Stimulated activated CD4-positive, alpha-beta T cell treated with anti-CD3 and anti-CD28 coated beads, Interleukin-15, amount 100 ng/mL, for 48 hours (primary cell): Measurements from ENCODE around the gene ARVCF.

Experiments
- DNase-seq, 2 donors: peaks; one replicate each; pipeline ENCODE4 v3.0.0-alpha.2; 2020; ENCODE audit warnings: low read depth in 2 of 2

ARVCF gene

GRCh38 chr22:19998991-19999820, 17.4 kb downstream of the ARVCF start:
- no peak for DNase-seq

DNA sequence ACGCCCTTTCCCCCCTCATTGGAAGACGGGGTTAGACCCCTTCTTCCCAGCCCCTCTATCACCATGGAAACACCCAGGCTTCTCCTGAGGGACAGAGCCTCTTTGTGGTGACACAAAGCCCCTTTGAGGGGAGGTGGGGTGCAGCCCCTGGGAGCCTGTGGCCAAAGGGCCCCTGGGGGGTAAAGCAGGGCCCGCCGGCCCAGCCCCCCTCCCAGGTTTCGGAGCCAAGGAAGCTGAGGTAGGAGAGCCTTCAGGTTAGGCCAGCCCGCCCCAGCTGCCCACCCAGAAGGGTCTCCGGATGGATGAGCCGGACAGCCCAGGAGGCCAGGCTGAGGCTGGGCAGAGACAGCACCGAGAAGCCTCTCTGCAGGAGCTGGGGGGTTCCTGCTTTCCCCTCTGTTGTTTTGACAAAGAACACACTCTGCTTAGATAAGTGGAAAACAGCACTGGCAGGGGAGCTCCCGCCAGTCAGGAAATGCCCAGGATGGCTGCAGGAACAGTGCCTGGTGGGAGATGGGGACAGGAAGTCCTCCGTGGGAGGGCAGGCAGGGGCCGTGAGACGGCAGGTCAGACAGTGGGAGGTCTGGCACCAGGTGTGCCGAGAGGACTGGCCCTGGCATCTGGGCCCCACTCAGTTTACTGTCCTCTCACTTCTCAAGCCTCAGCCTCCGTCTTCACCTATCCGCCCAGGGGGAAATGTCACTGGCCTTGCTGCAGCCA, 18.2 kb downstream of the ARVCF start:
- DNase-seq = no peak

GRCh38 chr22:19997561-19998231, 18.9 kb downstream of the ARVCF start:
- no peak for DNase-seq

DNA sequence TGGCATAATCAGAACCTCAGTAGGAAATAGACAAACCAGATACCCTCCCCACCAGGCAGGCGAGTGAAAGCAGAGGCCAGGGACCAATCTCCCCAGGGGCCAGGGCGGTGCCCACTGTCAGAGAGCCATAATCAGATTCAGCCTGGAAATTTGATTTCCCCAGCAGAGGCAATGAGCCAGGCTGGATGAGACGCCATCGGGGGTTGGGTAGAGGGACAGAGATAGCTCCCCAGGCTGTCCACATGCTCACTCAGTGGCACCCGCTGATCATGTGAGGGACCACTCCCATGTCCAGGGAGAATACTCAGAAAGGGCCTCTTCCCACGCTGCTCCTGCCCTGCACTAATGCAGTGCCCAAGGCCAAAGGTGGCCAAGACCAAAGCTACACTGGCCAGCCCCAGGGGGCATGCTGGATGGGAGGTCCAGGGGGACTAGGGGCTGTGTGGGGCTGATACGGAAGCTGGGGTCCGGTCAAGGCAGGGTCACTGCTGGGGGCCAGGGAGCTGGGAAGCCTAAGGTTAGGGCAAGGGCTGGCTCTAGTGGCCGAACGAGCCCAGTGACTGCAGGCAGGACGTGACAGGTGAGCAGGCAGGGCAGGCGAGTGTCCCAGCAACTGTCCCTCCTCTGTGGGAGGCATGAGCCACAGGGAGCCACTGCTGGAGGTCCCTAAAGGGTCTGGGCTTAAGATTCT, 19.8 kb downstream of the ARVCF start:
- DNase-seq = no peak

DNA sequence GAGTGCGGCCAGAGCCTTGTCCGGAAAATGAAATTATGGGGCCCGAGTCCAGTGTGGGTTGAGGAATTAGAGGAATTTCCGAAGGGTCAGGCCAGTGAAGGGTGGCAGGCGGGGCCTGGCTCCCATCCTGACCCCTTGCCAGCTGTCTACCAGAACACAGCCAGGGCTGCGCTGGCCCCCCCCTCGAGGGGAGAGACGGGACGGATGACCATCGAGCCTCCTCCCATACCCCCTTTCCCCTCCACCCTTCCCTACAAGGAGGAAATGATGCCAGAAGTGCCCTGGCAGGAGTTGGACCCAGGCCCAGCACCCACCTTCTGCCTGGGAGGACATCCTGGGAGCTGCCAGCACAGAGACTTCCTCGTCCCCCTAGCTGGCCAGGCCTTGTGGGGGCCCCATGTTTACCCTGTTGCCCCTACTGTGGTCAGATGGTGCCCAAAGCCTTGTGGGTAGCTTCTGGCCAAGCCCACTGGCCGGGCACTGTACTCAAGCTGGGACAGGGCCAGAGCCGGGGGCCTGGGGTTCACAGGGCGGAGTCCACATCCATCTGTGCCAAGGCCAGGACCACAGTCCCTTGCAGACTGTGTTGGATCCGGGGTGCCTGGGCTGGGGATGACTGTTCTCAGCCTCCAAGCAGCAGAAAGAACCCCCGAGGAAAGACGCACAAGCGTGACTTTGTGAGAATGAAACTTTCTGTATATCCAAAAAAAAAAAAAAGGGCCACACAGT, 20.8 kb downstream of the ARVCF start:
- no peak for DNase-seq

DNA sequence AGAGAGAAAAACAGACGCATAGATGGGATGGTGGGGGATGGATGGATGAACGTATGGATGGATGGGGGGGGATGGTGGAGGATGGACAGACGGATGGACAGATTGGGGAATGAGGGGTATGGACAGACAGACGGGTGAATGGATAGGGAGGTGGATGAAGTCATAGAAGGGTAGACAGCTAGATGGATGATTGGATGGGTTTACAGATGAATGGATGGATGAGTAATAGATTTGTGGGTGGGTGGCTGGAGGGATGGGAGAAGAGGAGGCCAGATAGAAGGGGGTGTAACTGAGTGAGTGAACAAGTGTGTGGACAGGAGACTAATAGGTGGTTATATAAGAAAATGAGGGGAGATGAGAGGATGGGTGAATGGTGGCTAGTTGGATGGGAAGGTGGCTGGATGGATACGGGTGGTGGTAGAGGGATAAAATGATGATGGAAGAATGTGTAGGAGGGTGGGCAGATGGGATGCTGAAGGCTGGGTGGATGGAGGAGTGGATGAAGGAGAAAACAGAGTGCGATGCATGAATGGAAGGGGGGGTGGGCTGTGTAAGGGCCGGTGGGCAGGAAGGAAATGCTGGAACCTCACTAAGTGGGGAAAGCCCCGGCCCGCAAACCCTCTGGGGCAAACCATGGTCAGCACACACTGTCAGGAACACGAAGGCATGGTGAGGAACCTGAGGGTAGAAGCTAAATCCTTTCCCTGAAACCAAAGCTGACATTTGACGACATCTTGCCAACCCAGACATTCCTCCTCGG, 21.6 kb downstream of the ARVCF start:
- no peak for DNase-seq

DNA sequence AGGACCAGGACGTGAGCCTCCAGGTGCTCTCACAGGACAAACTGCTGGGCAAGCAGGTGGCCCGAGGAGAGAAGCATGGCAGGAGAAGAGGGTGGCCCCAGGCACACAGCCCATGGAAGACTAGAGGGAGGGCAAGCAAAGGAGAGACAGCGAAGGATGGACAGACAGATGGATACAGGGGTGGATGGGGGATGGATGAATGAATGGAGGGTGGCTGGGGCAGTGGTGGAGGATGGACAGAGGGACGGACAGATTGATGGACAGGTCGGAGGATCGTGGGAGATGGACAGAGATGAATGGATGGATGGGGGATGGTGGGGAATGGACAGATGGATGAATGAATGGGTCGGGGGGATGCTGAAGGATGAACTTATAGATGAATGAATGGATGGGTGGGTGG, 22.7 kb downstream of the ARVCF start:
- no peak for DNase-seq

GRCh38 chr22:19992921-19993355, 23.7 kb downstream of the ARVCF start:
- DNase-seq = no peak

DNA sequence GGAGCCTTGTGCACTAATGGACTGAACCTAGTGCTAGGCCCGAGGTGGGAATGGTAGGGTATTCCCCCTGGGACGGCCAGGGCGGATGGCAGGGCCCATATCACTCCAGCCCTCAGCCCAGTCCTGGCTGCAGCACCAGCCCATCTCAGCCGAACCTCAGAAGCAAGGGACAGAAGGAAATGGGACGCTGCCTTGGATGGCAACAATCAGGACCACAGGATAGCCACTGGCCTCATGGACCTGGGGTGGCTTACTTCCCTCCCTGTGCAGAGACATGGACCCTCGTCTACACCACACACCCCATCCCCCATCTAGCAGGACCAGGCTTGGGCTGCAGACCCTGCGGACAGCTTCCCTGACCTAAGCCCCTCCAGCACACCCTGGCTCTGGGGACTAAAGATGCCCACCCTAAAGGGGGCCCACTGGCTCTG, 24.1 kb downstream of the ARVCF start:
- no peak for DNase-seq

DNA sequence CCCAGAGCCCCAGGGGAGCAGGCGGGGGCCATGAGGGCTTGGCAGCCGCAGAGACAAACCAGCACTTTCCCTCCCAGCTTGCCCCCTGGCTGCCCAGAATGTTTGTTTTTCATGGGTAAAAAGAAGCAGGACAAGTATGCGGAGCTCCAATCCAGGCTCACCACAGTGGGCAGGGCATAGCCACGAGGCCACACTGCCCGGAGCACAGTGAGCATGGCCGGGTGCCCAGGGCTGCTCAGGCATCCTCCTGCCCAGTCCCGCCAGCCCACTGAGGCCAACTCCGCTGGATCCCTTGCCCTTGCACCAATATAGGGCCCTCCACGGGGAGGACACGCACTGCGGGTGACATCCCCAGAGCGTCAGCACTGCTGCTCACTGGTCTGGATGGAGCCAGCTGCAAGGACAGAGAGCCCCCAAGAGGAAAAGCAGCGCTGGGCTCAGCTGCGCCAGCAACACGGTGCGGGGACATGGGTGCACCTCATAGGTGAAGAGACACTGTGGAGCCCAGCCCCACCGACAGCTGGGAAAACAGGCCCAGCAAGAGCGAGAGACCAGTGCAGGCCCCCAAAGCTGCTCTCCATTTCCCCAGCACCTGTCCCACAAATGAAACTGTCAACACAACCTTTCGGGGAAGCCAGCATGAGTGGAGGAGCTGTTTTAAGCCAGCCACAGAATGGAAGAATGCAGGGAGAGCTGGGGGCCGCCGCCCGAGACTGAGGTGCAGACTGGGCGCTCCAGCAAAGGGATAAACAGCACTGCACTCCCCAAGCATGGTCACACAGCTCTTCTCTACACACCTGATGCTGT, 24.8 kb downstream of the ARVCF start:
- no peak for DNase-seq

DNA sequence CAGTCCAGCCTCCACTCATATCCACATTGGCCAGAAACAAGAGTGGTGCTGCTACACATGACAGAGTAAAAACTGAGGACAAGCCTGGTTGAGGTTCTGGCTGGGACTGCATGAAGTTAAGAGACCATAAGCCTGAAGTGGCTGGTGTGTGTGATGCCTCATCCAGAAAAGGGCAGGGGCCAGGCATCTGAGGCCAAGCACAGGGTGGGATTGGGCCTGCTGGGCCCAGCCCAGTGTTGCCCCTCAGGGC, 25.3 kb downstream of the ARVCF start:
- DNase-seq = no peak

DNA sequence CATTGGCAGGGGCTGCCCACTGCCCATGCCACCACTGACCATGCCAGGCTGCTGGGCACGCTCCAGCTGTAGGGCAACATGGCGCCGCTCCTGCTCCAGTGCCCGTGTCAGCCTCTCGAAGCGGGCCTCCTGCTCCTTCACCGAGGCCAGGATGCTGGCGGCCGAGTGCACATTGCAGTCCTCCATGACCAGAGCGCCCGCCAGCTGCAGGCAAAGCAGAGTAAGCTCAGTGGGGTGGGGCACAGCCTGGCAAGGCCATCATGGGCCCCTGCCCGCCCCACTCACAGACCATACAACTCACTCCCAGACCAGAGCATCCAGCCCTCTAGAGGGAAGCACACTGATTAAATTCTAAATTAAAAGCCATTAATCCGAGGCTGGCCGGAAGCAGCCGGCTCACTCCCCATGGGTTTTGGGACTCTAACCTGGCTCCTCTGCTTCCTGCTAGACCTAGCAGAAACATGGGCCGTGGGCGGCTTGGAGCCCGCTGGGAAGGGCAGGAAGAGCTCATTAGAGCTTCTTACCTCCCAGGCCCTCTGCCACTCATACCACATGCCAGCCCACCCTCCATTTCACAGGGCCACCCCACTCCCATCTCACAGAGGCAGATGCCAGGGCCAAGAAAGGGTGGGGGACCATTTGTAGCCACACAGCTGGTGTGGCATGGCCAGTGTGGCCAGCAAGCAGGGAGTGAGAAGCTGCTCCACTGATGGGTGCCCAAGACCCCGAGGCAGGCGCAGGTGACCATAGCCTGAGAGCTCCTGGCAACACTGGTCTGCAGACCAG, 25.8 kb downstream of the ARVCF start:
- DNase-seq = no peak

GRCh38 chr22:19990188-19990587, 26.4 kb downstream of the ARVCF start:
- no peak for DNase-seq

DNA sequence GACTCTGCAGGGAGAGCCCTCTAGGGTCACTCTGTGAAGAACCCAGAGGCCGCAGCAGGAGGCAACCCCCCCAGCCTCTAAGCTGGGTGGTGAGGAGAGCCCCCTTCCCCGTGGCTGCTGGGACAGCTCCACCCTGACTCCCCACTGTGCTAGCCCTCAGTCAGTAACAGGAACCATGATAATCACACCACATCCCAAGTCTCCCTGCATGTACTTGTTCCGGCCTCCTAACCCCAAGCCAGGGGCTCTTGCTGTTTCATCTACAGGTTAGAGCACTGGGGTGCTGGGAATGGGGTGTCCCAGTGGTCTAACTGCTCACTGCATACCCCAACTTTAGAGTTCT, 26.9 kb downstream of the ARVCF start:
- DNase-seq = no peak

DNA sequence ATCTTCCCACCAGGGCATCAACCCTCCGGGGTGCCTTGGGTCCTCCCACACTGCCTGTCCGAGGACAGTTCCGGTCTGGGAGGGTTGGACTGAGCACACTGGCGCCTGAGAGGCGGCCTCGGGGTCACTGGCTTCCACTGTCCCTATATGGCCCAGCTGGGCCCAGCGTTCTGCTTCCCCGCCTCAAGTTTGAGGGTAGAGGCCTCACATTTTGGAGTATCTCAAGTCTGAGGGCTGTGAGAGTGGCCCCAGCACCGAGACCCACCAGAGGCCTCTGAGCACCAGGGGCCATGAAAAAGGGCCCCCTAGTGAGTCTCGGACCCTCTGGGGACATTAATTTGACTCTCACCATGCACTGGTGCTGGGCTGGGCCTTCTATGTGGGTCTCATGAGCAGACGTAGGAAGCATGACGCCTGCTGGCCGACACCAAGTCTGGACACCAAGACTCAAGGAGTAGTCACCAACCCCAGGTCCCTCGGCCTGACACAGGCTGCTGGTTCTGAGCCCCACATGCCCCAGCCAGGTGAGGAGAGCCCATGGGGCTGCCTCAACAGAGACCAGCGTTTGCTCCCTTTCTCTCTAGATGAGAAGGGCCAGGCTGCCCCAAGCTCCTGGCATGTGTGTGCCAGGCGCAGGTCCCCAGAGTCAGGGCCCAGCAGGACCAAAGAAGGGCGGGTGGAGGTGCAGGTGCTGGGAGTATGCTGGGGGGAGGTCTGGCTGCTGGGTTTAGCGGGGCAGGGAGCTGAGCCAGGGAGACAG, 27.5 kb downstream of the ARVCF start:
- no peak for DNase-seq

DNA sequence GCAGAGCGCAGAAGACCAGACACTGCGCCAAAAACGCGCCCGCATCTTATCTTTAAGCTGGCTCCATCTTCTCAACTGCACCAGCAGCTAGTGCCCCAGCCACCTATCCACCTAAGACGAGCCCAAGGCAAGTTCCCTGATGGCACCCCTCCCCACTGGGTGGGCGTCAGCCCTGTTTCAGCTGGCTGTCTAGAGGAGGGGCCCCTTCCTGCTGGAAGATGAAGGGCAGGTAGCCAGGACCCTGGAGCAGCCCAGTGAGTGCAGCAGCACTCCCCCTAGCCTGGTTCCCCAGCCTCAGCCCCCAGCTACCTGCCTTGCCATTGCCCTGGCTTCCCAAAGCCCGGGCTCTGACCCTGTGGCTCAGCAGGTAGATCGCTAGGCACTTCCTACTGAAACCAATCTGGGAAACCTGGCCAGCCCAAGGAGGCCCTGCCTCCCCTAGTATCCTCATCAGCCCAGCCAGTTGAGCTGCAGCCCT, 28.3 kb downstream of the ARVCF start:
- DNase-seq = no peak

DNA sequence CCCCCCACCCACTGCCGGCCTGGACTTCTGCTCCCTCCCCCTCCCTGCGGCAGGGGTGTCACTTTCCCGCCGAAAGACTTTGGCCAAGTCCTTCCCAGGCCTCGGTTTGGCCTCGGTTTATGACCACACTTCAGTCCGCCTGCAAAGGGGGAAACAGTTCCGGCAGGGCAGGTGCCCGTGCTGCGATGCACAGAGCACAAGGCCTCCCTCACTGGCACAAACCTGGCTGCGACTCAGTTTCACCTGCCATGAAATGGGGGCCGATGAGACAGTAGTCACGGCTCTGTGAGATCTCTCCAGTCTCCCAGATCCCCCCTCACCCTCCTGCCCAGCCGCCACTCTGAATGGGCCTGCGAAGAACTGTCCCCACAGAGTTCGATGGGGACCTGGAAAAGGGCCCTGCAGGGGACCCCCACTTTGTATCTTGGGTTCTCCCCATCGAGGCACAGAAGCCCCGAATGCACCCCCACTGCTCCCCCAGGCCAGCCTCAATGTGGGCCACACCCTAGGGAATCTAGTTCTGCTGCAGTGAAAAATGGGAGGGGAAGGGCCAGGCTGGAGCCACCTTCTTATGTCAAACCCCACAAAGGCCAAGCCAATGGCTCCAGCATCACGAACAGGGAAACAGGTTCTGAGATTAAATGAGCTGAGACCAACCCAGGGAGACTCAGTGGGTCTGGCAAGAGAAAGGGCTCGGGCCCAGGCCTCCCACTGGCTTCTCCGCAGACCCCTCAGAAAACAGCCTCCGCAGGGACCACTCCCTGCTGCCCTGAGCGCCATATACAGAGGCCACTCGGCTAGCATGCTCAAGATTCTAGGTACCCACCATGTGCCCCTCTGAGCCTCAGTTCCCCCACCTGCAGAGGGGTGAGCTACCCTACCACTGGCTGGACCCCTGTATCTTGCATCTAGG, 29.0 kb downstream of the ARVCF start:
- no peak for DNase-seq
